Natural killer cell (primary cell): ENCODE measurements around the gene TOR1AIP2. TPM values are rescaled to one million over a fixed set of nuclear protein-coding genes. Genes with fewer than 3 reads are reported as not detected.

Experiments used
- ATAC-seq, 3 donors: fragments of 150-1000 bp in 2 of 3; fragments of 200-7000 bp in 1 of 3; cut with Tn5 transposase; 1 replicate in 1 of 3; 2 replicates in 2 of 3; pipeline ENCODE4 v1.10.0; 2021; ENCODE audit warnings: mild to moderate bottlenecking in 2 of 3, moderate library complexity in 2 of 3
- DNase-seq, 2 donors: peaks; one replicate each; pipeline versions ENCODE4 v3.0.0 to v3.0.0-alpha.2; 2013 to 2021; ENCODE audit warnings: mixed read lengths in 1 of 2
- H3K27ac ChIP-seq: one replicate; pipeline ENCODE4 v1.5.1; 2013; ENCODE audit warnings: mild to moderate bottlenecking, low read length
- H3K27me3 ChIP-seq: one replicate; pipeline ENCODE4 v1.6.1; 2013; ENCODE audit warnings: low read length; ENCODE audit not compliant: control insufficient read depth, insufficient read depth
- H3K36me3 ChIP-seq: one replicate; pipeline ENCODE4 v1.6.1; 2013; ENCODE audit warnings: low read length; ENCODE audit not compliant: control insufficient read depth, insufficient read depth
- H3K4me1 ChIP-seq: one replicate; pipeline ENCODE4 v1.6.1; 2013; ENCODE audit warnings: low read length; ENCODE audit not compliant: control insufficient read depth, insufficient read depth
- H3K4me3 ChIP-seq: one replicate; pipeline ENCODE4 v1.5.1; 2013; ENCODE audit warnings: low read length
- H3K9me3 ChIP-seq: one replicate; pipeline ENCODE4 v1.6.1; 2013; ENCODE audit warnings: low read length; ENCODE audit not compliant: control insufficient read depth, insufficient read depth
- H3K27ac Mint-ChIP-seq, 2 donors: one replicate each; pipeline ENCODE4 v1.8.0; 2022; ENCODE audit warnings: mild to moderate bottlenecking in 2 of 2, mixed read lengths in 2 of 2, moderate library complexity in 1 of 2
- H3K27me3 Mint-ChIP-seq, 2 donors: one replicate each; pipeline ENCODE4 v1.8.0; 2022; ENCODE audit warnings: low read depth in 2 of 2, mixed read lengths in 2 of 2
- H3K36me3 Mint-ChIP-seq: one replicate; pipeline ENCODE4 v1.8.0; 2022; ENCODE audit warnings: mixed read lengths
- H3K4me1 Mint-ChIP-seq, 2 donors: one replicate each; pipeline ENCODE4 v1.8.0; 2022; ENCODE audit warnings: mixed read lengths in 2 of 2
- H3K4me3 Mint-ChIP-seq: one replicate; pipeline ENCODE4 v1.8.0; 2022; ENCODE audit warnings: mild to moderate bottlenecking, moderate library complexity, mixed read lengths
- H3K9me3 Mint-ChIP-seq, 2 donors: one replicate each; pipeline ENCODE4 v1.8.0; 2022; ENCODE audit warnings: mixed read lengths in 2 of 2
- CTCF ChIP-seq: fragments of 200-600 bp; IDR thresholded peaks from one replicate; pipeline ENCODE4 v1.8.0; 2022; ENCODE audit warnings: antibody characterized with exemption
- WGBS: methylation state at CpG from one replicate; pipeline ENCODE4 v1.1.7; 2013; ENCODE audit warnings: missing lambda C conversion rate; ENCODE audit not compliant: insufficient coverage; 5-methylcytosine and 5-hydroxymethylcytosine counted together
- intact Hi-C: fragments of 100-400 bp; cut with micrococcal nuclease; formaldehyde crosslinking; loops from one replicate; pipeline ENCODE4 v1.14.2; 2022
- total RNA-seq, 4 donors: library from RNA; stranded (reverse); fragments of 120-200 nt in 1 of 4; gene quantifications; one replicate each; pipeline versions ENCODE4 v1.2.3 to v1.2.4, GENCODE V29; 2013 to 2022

The TOR1AIP2 gene
- total RNA-seq, 3 donors from 2014 or later (not counting 1 experiment from before 2014, with no cell fraction given): 68.6 to 74.2 (median 71.7) TPM

GRCh38 chr1:179925302-179925701 lies 47.7 kb upstream of the TOR1AIP2 start:
- Mint-ChIP-seq H3K4me1 (no peaks in the 10 kb centered on the region), H3K36me3 (no peaks in the 10 kb centered on the region)
- H3K36me3 ChIP-seq: peaks cover 10% of the 10 kb centered on the region

GRCh38 chr1:179924268-179924667 lies 46.7 kb upstream of the TOR1AIP2 start:
- TF ChIP-seq CTCF: no peak
- no peaks in the 10 kb centered on the region for H3K9me3 ChIP-seq
- Mint-ChIP-seq H3K4me3 (no peak overlapping the region), H3K27ac (no peak overlapping the region), H3K36me3 (no peaks in the 10 kb centered on the region), H3K9me3 (no peaks in the 10 kb centered on the region), H3K4me1 (no peaks in the 10 kb centered on the region), H3K27me3 (no peaks in the 10 kb centered on the region)
- intact Hi-C loops: no loop called here
- ATAC-seq (no peak), DNase-seq (no peak)
- H3K27me3 ChIP-seq: no peaks in the 10 kb centered on the region
- H3K4me3 ChIP-seq: no peak overlapping the region
- no peaks in the 10 kb centered on the region for H3K4me1 ChIP-seq
- peaks cover 20% of the 10 kb centered on the region for H3K36me3 ChIP-seq
- WGBS: 100% methylated on average over 1 of the region's 1 CpG
- no peak overlapping the region for H3K27ac ChIP-seq

More at GRCh38 chr1:179925302-179925701, 47.7 kb upstream of the TOR1AIP2 start:
- H3K27ac Mint-ChIP-seq: no peak overlapping the region
- no peaks in the 10 kb centered on the region for H3K27me3 Mint-ChIP-seq
- no peak overlapping the region for H3K4me3 ChIP-seq
- DNase-seq (no peak), ATAC-seq (no peak)
- no peak overlapping the region for H3K27ac ChIP-seq
- intact Hi-C loops: no loop called here
- no peaks in the 10 kb centered on the region for H3K9me3 ChIP-seq
- H3K4me3 Mint-ChIP-seq: no peak overlapping the region
- no peak for TF ChIP-seq CTCF
- H3K9me3 Mint-ChIP-seq: no peaks in the 10 kb centered on the region
- 92% methylated on average over 5 of the region's 5 CpGs for WGBS
- no peaks in the 10 kb centered on the region for H3K27me3 ChIP-seq
- no peaks in the 10 kb centered on the region for H3K4me1 ChIP-seq

- peaks cover 8% of the 10 kb centered on the region for H3K36me3 Mint-ChIP-seq
- intact Hi-C loops: no loop called here
- Histone ChIP-seq H3K27me3 (no peaks in the 10 kb centered on the region), H3K27ac (no peak overlapping the region), H3K9me3 (no peaks in the 10 kb centered on the region), H3K4me1 (no peaks in the 10 kb centered on the region), H3K4me3 (no peak overlapping the region), H3K36me3 (peaks cover 29% of the 10 kb centered on the region)
- H3K9me3 Mint-ChIP-seq: no peaks in the 10 kb centered on the region
- ATAC-seq (no peak), DNase-seq (no peak)
- H3K4me3 Mint-ChIP-seq: no peak overlapping the region
- H3K4me1 Mint-ChIP-seq: peaks cover 8% of the 10 kb centered on the region in 2 donors
- no peak for TF ChIP-seq CTCF
- H3K27me3 Mint-ChIP-seq: no peaks in the 10 kb centered on the region
- peak overlapping the region; percentile 24 to 33 for H3K27ac Mint-ChIP-seq
Observed at GRCh38 chr1:179923029-179923428, 45.4 kb upstream of the TOR1AIP2 start.
